ENCODE data around the gene ACTN3.
A peak's percentile ranks its signal among the peaks of the same experiment; 100 is the strongest.

ACTN3 gene

GRCh38 chr11:66545701-66546367 is 869 bp upstream of the ACTN3 start, which contains the start of gene ZDHHC24:
TSS of gene ZDHHC24 (minus strand) at chr11:66546048. CDS start at chr11:66546003, 45 bp downstream.
- DNase-seq = peak; percentile 90 to 96

- peak; percentile 90 to 95 for DNase-seq
Measured at GRCh38 chr11:66546966-66547661, 411 bp downstream of the ACTN3 start.

GRCh38 chr11:66547662-66548009 is 933 bp downstream of the ACTN3 start:
- DNase-seq = peak; percentile 79 to 88

- DNase-seq = peak; percentile 85 to 93
Measured at GRCh38 chr11:66548041-66548440, 1.3 kb downstream of the ACTN3 start.

GRCh38 chr11:66548774-66549630 is 2.3 kb downstream of the ACTN3 start:
- DNase-seq = no peak

- DNase-seq = no peak
Measured at GRCh38 chr11:66549696-66550095, 3.0 kb downstream of the ACTN3 start.

- DNase-seq = no peak
Measured at GRCh38 chr11:66550887-66551286, 4.2 kb downstream of the ACTN3 start.

GRCh38 chr11:66554602-66555001 is 7.9 kb downstream of the ACTN3 start:
- no peak for DNase-seq

- DNase-seq = no peak
Measured at GRCh38 chr11:66555416-66555815, 8.7 kb downstream of the ACTN3 start.

GRCh38 chr11:66556086-66556485 is 9.4 kb downstream of the ACTN3 start:
- DNase-seq = no peak

- DNase-seq = no peak
Measured at GRCh38 chr11:66557733-66558326, 11.1 kb downstream of the ACTN3 start.

- DNase-seq = no peak
Measured at GRCh38 chr11:66559142-66559865, 12.6 kb downstream of the ACTN3 start.

- no peak for DNase-seq
Measured at GRCh38 chr11:66559866-66560676, 13.4 kb downstream of the ACTN3 start.

- DNase-seq = peak; percentile 40 to 80
Measured at GRCh38 chr11:66561178-66561974, 14.7 kb downstream of the ACTN3 start.

- no peak for DNase-seq
Measured at GRCh38 chr11:66561975-66562248, 15.2 kb downstream of the ACTN3 start.

GRCh38 chr11:66562275-66562674 is 15.6 kb downstream of the ACTN3 start:
- no peak for DNase-seq

GRCh38 chr11:66562907-66563583 is 16.3 kb downstream of the ACTN3 start:
- DNase-seq = no peak

GRCh38 chr11:66563832-66564231 is 17.1 kb downstream of the ACTN3 start:
- DNase-seq = no peak

- DNase-seq = no peak
Measured at GRCh38 chr11:66564538-66564937, 17.8 kb downstream of the ACTN3 start.

- no peak for DNase-seq
Measured at GRCh38 chr11:66564984-66565383, 18.3 kb downstream of the ACTN3 start.

All from NCI-H524 (cell line).